ENCODE results near the gene FOXA3. TPM values are rescaled to one million over a fixed set of nuclear protein-coding genes. Genes with fewer than 3 reads are reported as not detected.
"Not testable (repeated sequence)": the region's sequence is repeated elsewhere in the genome, so short reads cannot be mapped to it uniquely, and the experiment has no call there.

FOXA3 gene
- total RNA-seq, 2 donors from 2014 or later = not detected

DNA sequence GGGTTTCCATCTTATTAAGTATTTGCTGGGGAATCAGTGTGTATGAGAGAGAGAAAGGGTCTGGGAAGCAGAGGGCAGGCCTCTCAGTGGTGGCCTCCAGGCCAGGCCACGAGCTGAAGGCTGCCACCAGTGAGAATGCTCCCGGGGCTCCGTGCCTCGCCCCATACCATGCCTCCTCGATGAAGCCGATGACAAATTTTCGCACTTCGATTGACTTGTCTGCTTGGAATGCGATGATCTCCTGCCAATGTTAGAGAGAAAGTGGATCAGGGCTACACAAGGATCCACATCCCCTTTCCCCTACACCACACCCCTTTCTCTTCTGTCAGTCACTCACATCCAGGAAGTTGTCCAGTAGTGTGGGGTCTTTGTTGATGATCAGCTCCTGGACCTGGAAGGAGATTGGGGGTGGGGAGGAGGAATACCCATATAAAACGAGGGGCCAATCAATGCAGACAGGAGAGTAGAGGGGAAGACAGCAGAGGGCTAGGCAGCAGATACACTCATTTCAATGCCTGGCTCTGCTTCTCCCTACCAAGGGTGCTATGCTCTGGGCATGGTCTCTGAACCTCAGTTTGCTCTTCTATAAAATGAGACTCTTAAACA, 11.9 kb upstream of the FOXA3 start:
- H3K36me3 Mint-ChIP-seq (ENCODE audit: low read depth) = peaks cover 6% of the 10 kb centered on the region
- ATAC-seq = no peak
- peaks cover 9% of the 10 kb centered on the region for H3K4me1 Mint-ChIP-seq
- no peaks in the 10 kb centered on the region for H3K9me3 ChIP-seq (ENCODE audit: control insufficient read depth, low read length, poor library complexity, severe bottlenecking)
- H3K27me3 Mint-ChIP-seq = no peaks in the 10 kb centered on the region
- H3K27ac Mint-ChIP-seq = no peak overlapping the region
- no peak for DNase-seq
- no peak overlapping the region for H3K4me3 Mint-ChIP-seq

DNA sequence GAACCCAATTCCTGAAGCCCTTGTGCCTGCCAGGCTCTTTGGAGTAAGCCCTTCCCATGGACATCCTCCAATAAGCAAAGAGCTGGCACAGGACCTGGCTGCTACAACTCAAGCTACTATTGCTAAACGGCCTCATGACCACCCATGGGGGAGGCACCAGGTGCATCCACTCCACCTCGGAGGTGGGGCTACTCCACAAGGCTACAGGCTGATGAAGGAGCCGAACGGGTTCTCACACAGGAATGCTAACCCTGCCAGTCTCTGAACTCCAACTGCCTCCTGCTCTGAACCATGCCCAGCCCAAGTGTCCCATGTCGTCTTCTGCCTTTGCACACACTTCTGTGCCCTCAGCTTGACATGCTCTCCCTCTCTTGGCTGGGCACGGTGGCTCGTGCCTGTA, 11.1 kb upstream of the FOXA3 start:
- Mint-ChIP-seq H3K4me3 (no peak overlapping the region), H3K27me3 (no peaks in the 10 kb centered on the region), H3K4me1 (peaks cover 9% of the 10 kb centered on the region), H3K36me3 (ENCODE audit: low read depth) (peaks cover 6% of the 10 kb centered on the region), H3K27ac (no peak overlapping the region)
- DNase-seq = no peak
- no peaks in the 10 kb centered on the region for H3K9me3 ChIP-seq (ENCODE audit: control insufficient read depth, low read length, poor library complexity, severe bottlenecking)
- ATAC-seq = no peak

DNA sequence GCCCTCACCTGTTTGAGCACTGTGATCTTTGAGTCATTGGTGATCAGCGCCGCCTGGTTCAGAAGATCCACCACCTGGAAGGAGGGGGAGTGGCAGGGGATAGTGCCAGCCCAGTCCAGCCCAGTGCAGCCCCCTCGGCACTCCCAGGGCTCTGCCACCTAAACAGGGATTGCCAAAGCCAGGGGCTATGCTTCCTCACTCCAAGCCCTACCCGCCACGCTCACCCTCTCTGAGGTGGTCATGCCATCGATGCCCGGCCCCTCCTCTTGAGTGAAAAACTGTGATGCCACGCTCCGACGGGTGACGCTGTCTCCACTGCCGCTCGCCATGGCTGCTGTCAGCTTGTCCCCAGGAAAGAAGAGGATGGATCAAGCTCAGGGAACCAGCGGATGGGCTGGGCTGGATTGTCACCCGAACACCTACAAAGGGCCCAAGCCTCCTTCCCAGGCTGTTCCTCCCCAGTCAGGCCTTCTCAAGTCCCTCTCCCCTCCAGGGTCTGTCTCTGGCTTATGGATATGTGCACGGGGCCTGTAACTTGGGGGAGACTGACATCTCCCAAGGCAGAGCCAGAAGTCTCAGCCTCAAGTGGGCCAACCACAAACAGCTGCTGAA, 9.9 kb upstream of the FOXA3 start:
- peaks cover 9% of the 10 kb centered on the region for H3K36me3 Mint-ChIP-seq (ENCODE audit: low read depth)

DNA sequence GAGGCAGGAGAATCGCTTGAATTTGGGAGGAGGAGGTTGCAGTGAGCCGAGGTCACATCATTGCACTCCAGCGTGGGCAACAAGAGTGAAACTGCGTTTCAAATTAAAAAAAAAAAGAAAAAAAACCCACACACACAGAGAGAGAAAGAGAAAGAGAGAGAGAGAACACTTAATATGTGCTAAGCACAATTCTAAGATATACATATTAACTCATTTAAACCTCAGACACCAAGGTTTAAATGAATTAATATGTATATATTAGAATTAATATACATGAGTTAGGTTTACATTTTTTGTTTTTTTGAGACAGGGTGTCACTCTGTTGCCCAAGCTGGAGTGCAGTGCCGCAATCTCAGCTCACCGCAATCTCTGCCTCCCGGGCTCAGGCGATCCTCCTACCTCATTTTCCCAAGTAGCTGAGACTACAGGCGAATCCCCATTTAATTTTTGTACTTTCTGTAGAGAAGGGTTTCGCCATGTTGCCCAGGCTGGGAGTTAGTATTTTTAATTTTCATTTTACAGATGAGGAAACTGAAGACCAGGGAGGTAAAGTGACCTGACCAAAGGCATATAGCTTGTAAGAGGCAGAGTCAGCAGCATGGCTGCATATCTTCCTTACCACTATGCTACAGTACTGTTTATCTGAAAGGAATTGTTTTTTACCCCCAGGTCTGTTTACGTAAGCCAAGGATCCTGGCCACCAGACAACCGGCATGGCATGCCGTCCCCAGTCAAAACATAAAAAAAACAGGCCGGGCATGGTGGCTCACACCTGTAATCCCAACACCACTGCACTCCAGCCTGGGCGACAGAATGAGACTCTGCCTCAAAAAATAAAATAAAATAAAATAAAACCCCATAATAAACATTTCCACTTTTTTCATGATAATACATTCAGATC, 3.5 kb upstream of the FOXA3 start:
- Mint-ChIP-seq H3K4me3 (no peak overlapping the region), H3K4me1 (peaks cover 37% of the 10 kb centered on the region), H3K27me3 (peaks cover 11% of the 10 kb centered on the region), H3K36me3 (ENCODE audit: low read depth) (peaks cover 7% of the 10 kb centered on the region), H3K27ac (peak overlapping the region; percentile 99)
- ATAC-seq = no peak
- no peak for DNase-seq
- no peaks in the 10 kb centered on the region for H3K9me3 ChIP-seq (ENCODE audit: control insufficient read depth, low read length, poor library complexity, severe bottlenecking)

More for the DNA sequence above, 9.9 kb upstream of the FOXA3 start:
- H3K27me3 Mint-ChIP-seq = no peaks in the 10 kb centered on the region
- H3K27ac Mint-ChIP-seq = no peak overlapping the region
- H3K4me1 Mint-ChIP-seq = peaks cover 13% of the 10 kb centered on the region
- DNase-seq (no peak), ATAC-seq (no peak)
- no peaks in the 10 kb centered on the region for H3K9me3 ChIP-seq (ENCODE audit: control insufficient read depth, low read length, poor library complexity, severe bottlenecking)
- no peak overlapping the region for H3K4me3 Mint-ChIP-seq

DNA sequence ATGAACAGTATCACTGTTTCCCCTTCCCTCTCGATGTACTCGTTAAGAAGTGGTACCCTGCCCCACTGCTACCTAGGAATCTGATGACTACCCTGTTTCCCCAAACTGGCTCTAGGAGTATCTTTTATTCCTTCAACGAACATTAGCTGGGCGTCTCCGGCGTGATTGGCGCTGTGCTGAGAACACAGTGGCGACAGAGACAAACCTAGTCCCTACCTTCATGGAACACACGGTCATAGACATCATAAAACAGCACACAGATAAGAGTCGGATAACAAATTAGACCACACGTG, 1.9 kb upstream of the FOXA3 start:
- H3K27me3 Mint-ChIP-seq = peaks cover 13% of the 10 kb centered on the region
- peak overlapping the region; percentile 99 for H3K27ac Mint-ChIP-seq
- H3K9me3 ChIP-seq (ENCODE audit: control insufficient read depth, low read length, poor library complexity, severe bottlenecking) = no peaks in the 10 kb centered on the region
- H3K36me3 Mint-ChIP-seq (ENCODE audit: low read depth) = peaks cover 7% of the 10 kb centered on the region
- H3K4me3 Mint-ChIP-seq = peak overlapping the region; percentile 100
- peaks cover 38% of the 10 kb centered on the region for H3K4me1 Mint-ChIP-seq
- no peak for DNase-seq
- ATAC-seq = no peak

DNA sequence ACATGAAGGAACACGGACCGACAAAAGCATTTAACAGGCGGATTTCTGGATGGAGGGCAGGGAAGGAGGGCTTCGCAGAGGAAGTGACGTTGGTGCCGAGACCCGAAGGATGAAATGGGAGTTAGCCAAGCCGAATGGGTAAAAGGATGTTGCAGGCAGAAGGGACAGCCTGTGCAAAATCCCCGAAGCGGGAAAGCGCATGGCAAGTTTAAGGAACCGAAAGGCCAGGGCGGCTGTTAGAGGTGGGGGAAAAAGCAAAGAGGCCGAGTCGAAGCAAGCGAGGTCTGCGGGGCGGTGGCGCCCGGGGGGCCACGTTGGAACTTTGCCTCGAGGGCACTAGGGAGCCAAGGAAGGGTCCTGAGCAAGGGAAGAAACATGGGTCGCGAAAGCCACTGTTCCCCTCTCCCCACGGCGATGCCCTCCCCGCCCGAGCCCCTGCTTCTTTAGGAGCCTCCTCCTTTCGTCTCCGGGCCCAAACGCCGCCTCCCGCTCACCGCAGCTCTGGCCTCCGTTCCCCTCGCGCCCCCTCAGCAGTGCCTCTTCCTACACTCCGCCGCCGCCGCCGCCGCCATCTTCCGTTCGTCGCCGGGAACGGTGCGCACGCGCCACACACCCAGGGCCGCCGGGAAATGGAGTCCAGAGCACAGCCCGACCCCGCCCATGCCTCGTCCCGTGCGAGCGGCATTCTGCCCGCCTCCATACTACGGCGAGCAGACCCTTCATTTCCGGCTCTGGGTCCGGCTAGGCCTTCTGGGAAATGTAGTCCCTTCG, 1.4 kb upstream of the FOXA3 start, which contains the start of gene SYMPK:
SYMPK (minus strand) TSS at position 584 of the 771 bp plus-strand sequence. CDS start 8,652 bp downstream, outside the sequence.
- DNase-seq = peak; percentile 97 to 98 (median 98)
- Mint-ChIP-seq H3K27ac (peak within 1 kb of the TSS; percentile 99), H3K4me1 (peaks cover 39% of the 10 kb centered on the region), H3K27me3 (peaks cover 13% of the 10 kb centered on the region), H3K4me3 (peak within 1 kb of the TSS; percentile 100), H3K36me3 (ENCODE audit: low read depth) (peaks cover 7% of the 10 kb centered on the region)
- ATAC-seq = peak; percentile 98
- H3K9me3 ChIP-seq (ENCODE audit: control insufficient read depth, low read length, poor library complexity, severe bottlenecking) = no peaks in the 10 kb centered on the region

DNA sequence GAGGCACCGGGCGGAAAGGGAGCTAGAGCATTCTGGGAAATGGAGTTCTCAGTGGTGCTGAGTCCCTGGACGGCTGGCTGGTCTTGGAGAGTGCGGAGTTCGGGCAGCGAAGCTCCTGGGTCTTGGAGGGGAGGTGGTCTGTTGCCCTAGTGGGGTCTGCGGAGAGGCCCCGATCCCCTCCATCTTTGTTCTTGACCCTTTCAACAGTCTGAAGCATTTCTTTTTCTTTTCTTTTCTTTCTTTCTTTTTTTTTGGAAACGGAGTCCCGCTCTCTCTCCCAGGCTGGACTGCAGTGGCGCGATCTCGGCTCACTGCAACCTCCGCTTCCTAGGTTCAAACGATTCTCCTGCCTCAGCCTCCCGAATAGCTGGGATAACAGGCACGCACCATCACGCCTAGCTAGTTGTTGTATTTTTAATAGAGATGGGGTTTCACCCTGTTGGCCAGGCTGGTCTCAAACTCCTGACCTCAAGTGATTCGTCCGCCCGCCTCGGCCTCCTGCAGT, 739 bp upstream of the FOXA3 start:
- Mint-ChIP-seq H3K4me1 (peaks cover 35% of the 10 kb centered on the region), H3K36me3 (ENCODE audit: low read depth) (peaks cover 4% of the 10 kb centered on the region), H3K27ac (peak overlapping the region; percentile 99), H3K4me3 (peak overlapping the region; percentile 100), H3K27me3 (peaks cover 13% of the 10 kb centered on the region)
- no peak for DNase-seq
- ATAC-seq = no peak
- H3K9me3 ChIP-seq (ENCODE audit: control insufficient read depth, low read length, poor library complexity, severe bottlenecking) = no peaks in the 10 kb centered on the region

DNA sequence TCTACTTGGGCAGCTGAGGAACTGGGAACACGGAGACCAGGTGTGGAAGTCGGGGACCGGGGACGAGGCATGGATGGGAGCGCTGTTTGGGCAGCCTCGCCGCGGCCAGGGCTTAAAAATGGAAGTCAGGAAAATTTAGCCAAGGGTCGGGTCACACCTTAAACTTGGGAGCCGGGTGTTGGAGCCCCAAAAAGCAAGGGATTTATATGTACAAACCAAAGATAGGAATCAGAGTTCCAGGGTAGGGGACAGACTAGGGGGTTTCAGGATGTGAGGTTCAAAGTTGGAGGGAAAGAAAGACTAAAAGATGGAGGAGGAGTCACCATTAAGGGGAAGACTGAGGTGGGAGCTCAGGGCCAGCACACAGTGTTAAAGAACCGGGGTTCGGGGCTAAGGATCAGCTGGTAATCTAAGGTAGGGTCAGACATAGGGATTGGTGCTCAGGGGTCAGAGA, 530 bp downstream of the FOXA3 start:
- Mint-ChIP-seq H3K36me3 (ENCODE audit: low read depth) (peaks cover 4% of the 10 kb centered on the region), H3K27ac (no peak overlapping the region), H3K4me3 (peak overlapping the region; percentile 69), H3K4me1 (peaks cover 32% of the 10 kb centered on the region), H3K27me3 (peaks cover 13% of the 10 kb centered on the region)
- no peaks in the 10 kb centered on the region for H3K9me3 ChIP-seq (ENCODE audit: control insufficient read depth, low read length, poor library complexity, severe bottlenecking)
- no peak for DNase-seq
- ATAC-seq = no peak

DNA sequence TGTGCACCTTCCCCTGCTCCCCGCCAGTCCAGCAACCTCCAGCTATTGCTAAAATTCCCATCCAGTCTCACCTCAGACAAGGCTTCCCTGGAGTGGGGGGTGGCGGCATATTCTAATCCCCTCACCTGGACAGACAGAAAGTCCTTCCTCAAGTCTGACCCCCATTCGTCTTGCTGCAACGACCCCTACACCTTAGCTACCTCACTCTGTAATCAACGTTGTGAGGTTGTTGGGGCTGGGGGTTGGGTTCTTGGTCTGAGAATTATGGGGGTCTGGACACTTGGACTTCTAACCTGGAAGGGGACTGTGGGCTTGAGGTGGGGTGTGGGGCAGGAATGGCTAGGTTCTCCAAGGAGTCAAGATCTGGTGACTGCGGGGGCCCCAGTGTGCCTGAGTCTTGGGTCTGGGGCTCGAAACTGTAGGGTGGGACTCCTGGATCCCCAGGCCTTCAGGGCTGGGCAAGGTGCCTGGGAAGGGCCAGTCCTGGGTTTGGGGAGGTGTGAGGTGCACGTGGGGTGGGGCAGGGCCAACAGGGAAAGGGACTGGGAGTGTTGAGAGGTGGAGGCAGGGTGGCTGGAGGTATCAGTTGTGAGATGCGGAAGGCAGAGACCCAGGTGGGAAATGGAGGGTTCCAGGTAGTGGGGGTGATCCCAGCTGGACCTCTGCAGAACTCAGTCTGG, 1.3 kb downstream of the FOXA3 start:
- Mint-ChIP-seq H3K27ac (no peak overlapping the region), H3K4me3 (no peak overlapping the region), H3K4me1 (peaks cover 30% of the 10 kb centered on the region), H3K36me3 (ENCODE audit: low read depth) (peaks cover 4% of the 10 kb centered on the region), H3K27me3 (peaks cover 13% of the 10 kb centered on the region)
- DNase-seq (no peak), ATAC-seq (no peak)
- H3K9me3 ChIP-seq (ENCODE audit: control insufficient read depth, low read length, poor library complexity, severe bottlenecking) = no peaks in the 10 kb centered on the region

DNA sequence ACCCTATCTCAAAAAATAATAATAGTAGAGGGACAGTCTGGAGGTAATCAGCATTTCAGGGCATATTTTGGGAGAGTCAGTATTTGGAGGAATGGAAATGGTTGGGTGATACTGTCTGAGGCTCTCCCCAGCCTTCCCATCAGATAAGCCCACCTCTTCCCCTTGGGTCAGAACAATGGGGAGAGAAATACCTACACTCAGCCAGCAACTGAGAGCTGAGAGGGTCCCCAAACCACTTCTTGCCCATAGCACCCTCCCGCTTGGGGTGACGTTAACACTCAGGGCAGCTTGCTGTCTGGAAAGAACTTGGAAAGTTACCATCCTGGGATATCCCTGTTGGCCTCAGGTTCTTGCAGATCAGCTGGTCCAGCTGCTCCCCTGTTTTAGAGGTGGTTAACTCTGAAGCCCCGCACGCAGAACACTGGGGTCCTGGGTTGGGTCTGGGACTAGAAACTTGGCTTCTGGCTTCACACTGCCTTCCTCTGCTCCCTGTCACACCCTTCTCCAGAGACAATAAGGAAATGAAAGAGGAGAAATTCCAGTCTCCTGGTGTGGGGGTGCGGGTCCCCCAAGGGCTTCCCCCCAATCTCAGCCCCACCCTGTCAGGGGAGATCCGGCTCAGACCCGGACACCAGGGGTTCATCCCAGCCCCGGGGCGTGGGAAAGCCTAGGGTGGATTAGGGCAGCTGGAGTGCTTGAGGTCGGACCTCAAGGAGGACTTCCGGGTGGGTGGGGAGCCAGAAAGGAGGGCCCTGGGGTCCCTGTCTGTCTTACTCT, 2.5 kb downstream of the FOXA3 start:
- no peak for DNase-seq
- ATAC-seq = no peak
- peaks cover 4% of the 10 kb centered on the region for H3K36me3 Mint-ChIP-seq (ENCODE audit: low read depth)
- peak overlapping the region; percentile 24 for H3K27ac Mint-ChIP-seq
- H3K9me3 ChIP-seq (ENCODE audit: control insufficient read depth, low read length, poor library complexity, severe bottlenecking) = no peaks in the 10 kb centered on the region
- H3K27me3 Mint-ChIP-seq = peaks cover 13% of the 10 kb centered on the region
- H3K4me1 Mint-ChIP-seq = peaks cover 26% of the 10 kb centered on the region
- no peak overlapping the region for H3K4me3 Mint-ChIP-seq

DNA sequence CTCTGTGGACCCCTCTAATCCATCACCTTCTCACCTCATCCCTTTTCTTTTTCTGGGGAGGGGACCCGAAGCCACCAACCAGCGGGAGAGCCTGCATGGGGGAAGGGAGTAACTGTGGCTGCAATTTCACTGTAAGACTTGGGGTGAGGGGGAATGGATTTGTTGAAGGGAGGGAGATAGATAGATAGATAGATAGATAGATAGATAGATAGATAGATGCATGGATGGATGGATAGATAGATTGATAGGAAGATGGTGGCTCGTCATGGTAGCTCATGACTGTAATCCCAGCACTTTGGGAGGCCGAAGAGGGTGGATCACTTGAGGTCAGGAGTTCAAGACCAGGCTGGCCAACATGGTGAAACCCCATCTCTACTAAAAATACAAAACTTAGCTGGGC, 3.1 kb downstream of the FOXA3 start:
- not testable (repeated sequence) for H3K36me3 Mint-ChIP-seq (ENCODE audit: low read depth); H3K4me3 Mint-ChIP-seq; DNase-seq; H3K27ac Mint-ChIP-seq; H3K9me3 ChIP-seq (ENCODE audit: control insufficient read depth, low read length, poor library complexity, severe bottlenecking); ATAC-seq
- H3K27me3 Mint-ChIP-seq = peaks cover 13% of the 10 kb centered on the region
- peaks cover 22% of the 10 kb centered on the region for H3K4me1 Mint-ChIP-seq

DNA sequence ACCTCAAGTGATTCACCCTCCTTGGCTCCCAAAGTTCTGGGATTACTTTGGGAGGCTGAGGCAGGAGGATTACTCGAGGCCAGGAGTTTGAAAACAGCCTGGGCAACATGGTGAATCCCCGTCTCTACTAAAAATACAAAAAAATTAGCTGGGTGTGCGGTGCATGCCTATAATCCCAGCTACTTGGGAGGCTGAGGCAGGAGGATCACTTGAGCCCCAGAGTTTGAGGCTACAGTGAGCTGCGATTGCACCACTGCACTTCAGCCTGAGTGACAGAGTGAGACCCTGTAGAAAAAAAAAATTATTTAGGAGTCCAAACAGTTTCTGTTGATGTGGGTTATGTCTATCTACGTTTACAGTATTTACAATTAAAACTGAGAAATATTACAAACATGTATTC, 6.7 kb downstream of the FOXA3 start:
- Mint-ChIP-seq H3K27ac (no peak overlapping the region), H3K27me3 (peaks cover under 1% of the 10 kb centered on the region), H3K4me3 (no peak overlapping the region), H3K4me1 (peaks cover 5% of the 10 kb centered on the region), H3K36me3 (ENCODE audit: low read depth) (no peaks in the 10 kb centered on the region)
- DNase-seq (no peak), ATAC-seq (no peak)
- no peaks in the 10 kb centered on the region for H3K9me3 ChIP-seq (ENCODE audit: control insufficient read depth, low read length, poor library complexity, severe bottlenecking)

Measured in T-helper 17 cell (primary cell).